SIG-M5 treated with dmso at 0.1 percent for 504 hours (cell line): Measurements from ENCODE around the gene COX17.

Experiments used
- DNase-seq: peaks from one replicate; lab custom pipeline; 2025; ENCODE audit not compliant: unreplicated experiment; lab: John Stamatoyannopoulos, UW

COX17 gene

DNA sequence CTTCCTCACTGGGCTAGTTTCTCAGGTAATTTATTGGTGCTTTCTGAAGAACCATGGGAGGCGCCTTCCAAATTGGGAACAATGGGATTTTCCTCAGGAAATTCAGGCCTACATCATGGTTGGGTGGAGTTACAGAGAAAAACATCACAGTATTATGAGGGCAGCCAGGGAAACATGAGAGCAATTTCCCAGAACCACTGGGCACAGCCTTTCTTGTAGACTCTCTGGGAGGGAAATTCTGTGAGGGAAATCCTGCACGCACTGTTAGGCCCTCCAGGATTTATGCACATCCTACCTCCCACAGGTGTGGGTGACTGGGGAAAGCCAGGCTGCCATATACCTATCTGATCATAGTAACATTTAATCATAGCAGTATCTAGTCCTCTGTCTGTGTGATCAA is 30.0 kb downstream of the COX17 start:
- DNase-seq: no peak

DNA sequence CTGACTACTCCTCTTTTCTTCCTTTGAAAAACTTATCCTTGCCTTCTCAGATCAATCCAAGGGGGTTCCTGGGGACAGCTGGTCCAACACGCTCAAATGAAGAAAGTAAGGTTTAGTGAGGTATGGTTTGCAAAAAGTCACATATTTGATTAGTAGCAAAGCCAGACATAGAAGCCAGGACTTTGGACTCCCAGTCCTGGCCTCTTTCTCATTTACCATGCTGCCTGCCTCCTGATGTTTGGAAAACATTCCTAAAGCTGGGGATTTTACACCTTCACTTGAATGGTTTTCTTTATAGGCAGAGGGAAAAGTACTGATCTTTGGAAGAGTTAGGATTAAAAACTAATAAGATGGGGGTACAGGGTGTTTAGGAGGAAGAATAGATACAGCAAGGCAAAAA is 31.4 kb downstream of the COX17 start:
- DNase-seq: no peak

DNA sequence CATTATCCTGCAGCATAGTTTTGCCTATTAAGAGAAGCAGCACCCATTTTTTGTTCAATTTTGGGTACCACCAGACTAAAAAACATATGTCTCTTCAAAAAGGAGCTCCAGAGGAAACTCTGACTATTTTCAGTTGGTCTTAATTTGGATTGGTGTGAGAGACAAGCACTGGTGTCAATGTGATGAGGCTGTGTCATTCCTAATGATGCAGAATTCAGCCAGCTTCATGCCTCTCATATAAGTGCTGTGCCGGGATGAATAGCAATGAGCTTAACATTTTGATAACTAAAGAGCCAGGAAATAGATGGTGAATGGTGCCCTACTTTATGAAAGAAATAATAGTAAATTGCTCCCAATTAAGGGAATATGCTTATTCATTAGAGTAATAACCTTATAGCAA is 32.7 kb downstream of the COX17 start:
- DNase-seq: no peak

DNA sequence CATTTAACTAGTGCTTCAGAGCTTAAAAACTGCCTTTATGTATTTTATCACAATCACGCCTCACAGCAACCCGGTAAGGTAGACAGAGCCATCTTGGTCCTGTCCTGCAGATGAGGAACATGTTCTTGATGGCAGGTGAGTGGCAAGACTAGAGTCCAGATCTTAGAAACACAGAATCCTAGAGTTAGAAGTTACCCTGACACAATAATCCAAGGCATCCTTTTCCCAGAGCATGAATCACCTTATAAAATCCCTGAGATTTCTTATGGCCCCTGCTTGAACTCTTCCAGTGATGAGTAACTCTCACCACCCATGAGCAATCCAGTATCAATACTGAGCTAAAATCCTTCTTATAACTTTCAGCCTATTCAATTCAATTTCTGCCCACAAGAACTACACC is 33.7 kb downstream of the COX17 start:
- DNase-seq: no peak

DNA sequence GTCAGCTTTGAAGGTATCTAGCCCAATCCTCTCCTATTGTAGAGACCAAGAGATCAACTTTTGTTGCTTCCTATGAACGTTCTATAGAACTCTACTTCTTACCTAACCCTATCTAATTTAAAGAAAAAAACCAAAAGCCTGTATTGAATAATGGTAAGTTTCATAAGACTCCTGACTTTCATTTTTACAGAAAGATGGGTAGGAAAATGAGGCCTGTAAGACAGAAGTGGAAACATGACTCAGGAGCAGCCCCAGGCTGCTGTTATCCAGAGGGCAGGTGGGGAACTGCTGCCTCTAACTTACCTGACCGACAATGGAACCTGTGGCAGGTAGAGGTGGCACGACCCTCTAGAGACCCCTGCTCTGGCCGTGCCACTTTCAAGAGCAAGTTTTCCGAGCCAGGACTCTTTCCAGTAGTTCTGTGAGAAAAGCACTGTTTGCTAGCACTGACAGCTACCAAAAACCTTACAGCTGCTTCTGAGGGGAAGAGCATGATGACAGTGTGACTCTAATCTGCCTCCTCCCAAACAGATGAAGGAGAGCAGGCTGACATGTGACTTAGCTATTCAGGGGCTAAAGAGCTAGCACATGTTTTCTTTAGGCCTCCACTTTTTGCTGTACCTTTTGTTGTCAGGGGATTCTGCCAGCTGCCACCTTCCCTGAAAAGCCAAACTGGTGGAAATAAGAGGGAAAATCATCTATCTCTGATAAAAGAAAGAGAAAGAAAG is 34.3 kb downstream of the COX17 start:
- no peak for DNase-seq

DNA sequence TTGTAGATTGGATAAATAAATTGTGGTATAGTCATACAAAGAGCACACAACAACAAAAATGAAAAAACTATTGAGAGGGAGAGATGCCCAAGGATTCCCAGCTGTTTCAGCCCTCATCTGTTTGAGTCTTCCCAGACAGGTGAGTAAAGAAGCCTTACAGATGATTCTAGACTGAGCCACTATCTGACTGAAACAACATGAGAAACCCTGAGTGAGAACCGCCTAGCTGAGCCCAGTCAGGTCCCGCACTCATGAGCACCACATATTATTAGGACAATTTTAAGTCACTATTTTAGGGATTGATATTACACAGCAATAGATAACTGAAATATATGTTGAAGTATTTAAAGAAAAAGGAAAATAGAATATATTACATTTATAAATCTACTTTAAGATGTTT is 35.8 kb downstream of the COX17 start:
- no peak for DNase-seq

DNA sequence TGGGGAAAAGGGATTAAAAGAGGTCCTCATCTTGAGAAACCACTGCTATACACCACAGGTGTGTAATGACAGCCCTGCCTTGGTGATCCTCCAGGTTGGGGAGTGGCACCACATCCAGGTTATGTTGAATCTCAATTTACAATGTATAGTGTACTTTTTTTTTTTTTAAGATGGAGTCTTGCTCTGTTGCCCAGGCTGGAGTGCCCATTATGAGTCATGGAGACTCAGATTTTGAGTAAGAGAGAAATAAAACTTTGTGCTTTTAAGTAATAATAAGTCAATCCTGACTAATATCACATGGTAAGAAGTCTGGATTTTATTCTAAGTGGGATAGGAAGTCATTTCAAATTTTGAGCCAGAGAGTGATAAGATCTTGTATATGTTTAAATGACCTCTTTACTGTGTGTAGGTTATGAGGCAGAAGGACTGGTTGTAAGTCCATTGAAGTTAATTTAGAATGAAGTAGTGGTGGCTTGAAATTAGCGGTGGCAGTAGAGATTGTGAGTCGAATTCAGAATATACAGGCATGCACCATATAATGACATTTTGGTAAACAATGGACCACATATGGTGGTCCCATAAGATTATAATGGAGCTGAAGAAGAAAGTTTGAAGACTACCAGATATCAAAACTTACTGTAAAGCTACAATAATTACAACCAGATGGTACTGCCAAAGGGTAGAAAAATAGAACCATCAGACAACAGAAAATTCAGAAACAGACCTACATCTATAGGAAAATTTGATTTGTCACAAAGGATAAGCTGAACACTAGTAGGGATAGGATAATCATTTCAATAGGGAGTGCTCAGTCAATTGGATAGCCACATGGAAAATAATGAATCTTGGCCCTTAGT is 37.5 kb downstream of the COX17 start:
- no peak for DNase-seq

DNA sequence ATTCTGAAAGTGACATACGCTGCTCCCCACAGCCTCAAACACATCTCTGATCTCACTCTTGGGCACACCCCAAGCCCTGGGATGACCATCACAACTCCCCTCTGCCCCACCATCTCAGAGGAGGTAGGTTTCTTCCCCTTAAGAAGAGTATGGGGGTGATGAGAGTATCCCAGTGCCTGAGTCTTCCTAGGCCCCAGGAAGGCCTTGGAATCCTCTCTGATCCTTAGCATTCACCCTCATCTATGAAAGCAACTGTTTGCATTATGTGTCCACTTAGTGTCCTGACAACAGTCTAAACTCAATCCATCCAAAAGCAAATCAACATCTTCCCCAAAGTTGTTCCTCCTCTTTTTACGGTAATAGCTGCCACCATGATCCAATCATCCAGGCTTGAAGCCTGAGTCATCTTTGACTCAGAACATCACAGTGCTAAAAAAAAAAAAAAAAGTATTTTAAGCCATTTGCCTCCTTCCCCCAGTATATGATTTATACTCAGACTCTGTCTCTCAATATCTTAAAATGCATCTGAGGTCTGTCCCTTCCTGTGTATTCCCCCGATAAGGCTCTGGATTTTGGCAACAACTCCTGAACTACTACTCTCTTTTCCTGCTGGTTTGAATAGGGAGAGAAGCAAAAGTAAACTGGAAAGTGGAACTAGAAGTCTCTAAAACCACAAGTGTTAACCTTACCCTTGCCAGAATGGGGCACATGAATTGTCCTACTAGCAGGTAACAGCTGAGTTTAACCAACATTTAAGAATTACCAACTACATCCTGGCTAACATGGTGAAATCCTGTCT is 39.3 kb downstream of the COX17 start:
- DNase-seq: peak; percentile 72

DNA sequence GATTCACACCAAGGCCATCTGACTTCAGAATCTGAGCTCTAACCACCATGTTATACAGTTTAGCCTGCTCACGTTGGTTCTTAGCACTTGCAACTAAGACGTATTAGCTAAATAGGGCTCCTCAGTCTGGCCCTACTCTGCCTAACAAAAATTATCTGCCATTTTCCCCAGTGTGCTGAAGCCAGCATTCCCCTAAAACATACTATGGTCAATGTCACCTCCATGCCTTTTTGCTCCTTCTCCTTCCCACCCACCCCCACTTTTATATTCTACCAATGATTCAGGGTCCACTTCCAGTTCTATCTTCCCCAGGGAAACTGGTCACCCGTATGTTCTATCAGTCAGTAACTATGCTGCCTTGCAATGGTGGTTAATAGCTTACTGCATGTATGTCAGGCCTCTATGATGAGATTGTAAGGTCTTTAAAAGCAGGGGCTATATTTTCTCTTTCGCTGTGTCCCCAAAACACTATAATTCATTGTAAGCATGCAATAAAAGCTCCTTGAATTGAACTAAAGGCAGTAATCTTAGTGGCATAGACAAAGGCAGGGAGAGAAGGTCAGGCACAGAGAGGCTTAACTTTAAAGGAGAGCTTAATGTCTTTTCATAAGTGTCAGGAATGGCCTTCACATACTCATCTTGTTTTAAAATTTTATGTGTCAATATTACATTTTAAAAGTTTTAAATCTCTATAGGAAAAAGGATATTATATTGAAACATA is 40.2 kb downstream of the COX17 start:
- DNase-seq: no peak

DNA sequence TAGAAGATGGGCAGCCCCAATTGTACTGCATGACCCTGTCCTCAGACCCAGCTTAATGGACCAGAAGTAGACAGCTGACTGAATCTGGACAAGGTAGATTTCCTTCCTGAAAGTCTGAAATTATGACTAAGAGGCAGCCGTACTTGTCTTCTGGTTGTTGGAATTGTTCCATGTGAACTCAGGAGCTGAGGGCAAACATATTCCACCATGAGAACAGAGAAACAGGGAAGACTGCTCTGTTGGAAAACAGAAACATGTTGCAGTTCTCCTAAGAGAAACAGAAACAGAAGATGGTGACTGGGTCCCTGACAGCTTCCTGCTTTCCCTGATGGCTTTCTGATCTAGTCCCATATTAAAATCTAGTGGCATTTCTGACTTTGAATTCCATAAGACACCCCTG is 41.0 kb downstream of the COX17 start:
- no peak for DNase-seq

DNA sequence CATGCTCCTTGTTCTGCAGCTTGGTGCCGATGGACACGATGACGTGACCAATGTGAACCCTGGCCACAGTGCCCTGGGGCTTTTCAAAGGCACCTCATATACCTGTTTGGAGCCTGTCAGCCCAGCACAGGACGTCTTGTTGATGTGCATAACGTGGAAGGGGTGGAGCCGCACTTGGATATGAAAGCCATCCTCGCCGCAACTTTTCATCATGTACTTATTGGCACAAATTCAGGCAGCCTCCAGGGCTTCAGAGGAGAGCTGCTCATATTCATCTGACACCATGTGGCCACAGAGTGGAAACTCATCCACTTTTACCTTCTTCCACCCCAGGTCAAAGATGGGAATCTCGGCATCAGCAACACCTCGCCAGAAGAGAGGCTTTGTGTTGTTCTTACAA is 41.5 kb downstream of the COX17 start:
- no peak for DNase-seq

DNA sequence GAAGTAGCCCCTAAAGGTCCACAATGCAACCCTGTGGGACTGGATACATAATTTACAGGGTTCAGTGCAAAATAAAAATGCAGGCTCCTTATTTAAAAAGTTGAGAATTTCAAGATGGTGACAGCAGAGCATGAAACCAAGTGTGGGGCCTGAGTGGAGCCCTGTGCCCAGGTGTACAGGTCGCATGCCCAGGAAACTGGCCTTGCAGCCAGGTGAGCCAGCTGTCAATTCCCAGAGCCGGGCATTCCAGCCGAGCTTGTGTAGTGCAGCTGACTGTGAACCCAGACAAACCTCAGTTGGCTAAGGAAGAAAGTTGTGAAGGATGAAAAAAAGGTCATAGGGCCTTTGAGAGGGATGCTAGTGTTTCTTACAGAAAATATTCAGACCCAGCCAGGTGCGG is 44.4 kb downstream of the COX17 start:
- no peak for DNase-seq

DNA sequence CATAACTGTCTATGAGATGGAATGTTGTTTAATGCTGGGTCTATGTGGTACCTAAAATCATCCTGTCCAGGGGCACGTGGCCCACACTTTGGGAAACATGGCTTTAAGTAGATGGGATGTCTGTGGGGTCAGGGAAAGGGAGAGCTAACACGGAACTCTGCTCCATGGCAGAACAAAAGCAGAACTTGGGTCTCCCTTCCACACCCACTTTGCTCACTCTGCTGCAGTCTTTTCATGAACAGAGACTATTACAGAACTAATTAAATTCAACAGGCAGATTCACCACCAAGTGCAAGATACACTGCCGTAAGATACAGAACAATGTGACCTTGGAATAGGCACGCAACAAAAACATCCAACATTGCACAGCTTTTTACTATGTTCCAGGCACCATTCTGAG is 45.0 kb downstream of the COX17 start:
- DNase-seq: no peak

DNA sequence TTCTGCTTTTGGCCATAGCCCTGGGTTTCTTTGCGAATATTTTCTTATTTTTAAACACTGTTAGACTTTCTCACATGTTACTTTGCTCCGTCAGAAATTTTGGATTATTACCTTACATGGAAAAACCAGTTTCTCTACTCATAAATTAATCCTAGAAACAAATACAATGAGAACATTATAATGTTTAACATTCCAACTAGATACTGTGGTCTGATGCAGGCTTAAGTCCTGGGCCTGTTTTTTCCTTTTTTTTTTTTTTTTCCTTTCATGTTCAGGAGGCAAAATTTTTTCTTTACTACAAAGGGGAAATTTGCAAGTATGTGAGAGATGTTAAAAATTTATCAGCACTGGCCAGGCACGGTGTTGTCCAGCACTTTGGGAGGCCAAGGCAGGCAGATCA is 45.7 kb downstream of the COX17 start:
- no peak for DNase-seq

DNA sequence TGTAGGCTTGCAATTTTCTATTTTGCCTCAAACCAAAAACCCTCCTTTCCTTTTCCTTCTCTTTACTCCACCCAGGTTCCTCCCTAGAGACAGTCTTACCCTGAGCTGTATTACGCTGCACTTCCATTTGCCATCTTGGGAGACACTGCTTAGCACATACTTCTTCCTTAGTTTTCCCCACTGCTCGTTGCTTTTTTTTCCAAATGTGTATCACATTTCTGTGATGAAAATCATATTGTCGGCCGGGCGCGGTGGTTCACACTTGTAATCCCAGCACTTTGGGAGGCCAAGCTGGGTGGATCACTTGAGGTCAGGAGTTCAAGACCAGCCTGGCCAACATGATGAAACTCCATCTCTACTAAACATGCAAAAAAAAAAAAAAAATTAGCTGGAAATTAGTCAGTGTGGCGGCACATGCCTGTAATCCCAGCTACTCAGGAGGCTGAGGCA is 46.3 kb downstream of the COX17 start:
- no peak for DNase-seq

DNA sequence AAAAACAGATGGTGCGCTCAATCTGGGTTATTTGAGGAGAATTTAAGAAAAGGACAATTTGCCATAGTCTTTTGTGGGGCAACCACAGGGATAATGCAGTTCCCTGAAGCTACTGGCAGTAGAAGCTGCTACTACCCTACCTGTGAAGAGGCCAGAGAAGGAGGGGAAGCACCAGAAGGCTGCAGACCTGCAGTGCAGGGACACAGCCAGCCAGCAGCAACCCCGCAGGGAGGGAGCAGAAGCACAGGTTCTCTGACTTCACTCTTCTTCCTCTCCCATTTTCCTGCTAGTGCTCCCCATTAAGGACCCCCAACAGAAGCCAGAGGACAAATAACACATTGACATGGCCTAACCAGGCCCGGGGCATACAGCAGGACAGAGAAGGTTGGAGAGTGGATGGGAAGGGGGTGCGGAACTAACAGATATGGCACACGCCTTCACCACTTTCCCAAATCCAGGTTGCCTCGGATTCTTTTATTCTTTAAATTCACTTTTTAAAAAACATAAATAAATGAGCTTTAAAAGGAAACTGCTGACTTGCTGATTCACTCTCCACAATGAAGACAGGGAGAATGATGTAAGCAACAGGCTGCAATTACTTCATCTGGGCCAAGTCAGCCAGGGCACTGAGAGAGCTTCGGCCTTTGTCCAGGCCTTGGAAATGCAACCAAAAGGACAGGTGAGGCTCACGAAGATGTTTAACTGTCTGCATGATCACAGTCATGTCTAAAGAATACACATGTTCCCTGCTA is 46.9 kb downstream of the COX17 start:
- peak; percentile 22 for DNase-seq

DNA sequence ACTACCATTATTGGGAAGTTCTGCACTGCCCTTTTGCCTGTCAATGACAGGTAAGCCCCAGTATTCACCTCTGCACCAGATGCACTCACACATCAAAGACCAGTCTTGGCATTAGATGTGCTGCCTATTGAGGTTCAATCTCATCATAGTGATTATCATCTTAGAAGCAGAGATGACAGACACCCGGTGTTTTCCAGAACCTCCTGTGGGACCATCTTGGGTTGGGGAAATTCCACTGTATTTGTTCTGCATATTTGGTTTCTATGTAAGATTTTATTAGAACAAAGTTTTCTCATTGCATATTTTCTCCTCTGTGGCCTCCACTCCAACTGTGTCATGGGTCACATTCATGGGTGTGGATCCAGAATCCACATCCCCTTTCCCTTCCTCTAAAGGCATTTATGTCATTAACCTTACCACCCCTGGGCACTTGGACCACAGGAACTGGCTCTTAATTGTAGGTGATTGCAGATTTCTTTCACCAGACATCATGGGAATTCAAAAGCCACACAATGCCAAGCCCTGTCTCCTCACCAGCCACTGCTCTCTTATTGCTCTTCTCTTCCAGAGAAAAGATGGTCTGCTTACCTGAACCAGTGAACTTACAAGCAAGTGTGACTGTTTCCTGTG is 48.3 kb downstream of the COX17 start:
- DNase-seq: no peak

DNA sequence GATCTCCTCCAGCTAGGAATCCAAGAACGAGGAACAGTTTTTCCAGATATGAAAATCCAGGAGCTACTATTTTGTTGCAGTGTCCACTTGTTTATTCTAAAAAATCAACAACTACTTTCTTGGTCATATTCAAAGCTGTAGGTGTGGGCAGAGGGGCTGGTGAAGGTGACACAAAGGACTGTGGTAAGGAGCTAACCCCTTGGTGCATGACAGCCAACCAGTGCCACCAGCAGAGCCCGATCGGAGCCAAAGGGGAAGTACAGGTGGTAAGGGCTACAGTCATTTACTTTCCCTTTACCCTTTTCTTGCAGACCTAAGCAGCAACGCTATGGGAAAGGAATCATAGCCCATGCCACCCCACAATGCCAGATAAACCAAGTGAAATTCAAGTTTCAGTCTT is 48.8 kb downstream of the COX17 start:
- no peak for DNase-seq

DNA sequence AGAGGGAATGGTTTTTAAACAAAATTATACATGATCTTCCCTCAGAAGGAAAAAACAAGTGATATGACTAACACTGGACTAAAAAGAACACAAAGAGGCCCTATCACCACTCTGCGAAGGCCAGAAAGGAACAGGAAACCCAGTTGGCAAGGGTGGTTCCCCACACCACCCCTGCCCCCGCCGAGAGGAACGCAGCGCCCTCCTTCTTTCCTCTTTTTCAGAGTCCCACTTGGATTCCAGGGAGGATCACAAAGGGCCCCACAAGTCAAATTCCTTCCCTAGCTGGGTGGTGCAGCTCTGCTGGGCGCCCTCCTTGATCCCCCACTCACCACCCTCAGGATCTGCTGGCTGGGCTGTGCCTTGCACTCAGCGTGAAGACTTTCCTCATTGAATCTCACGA is 49.7 kb downstream of the COX17 start:
- no peak for DNase-seq

DNA sequence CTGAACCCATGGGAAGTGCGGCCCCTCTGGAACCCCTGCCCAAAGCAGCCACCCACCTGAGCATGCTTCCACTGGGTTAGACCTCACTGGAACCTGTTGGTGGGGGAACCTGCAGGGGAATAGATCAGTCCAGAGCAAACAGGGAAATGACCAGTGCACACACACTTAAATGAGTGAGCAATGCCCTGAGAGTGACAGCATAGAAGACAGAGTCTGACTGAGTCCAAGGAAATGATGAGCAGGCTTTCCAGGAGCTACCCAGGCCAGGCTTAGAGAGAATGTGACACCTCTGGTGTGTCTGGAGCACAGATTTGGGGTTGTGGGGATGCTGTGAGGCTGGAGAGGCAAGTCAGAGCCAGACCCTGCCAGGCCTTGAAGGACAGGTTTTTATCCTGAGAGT is 51.0 kb downstream of the COX17 start:
- DNase-seq: no peak
